A673 (cell line): ENCODE data around the gene LGI1. TPM values are rescaled to one million over a fixed set of nuclear protein-coding genes. Genes with fewer than 3 reads are reported as not detected.

Experiments used
- BruUV-seq: library from RNA; stranded (reverse); fragments of 400-500 nt; replicated peaks from 2 replicates; lab custom pipeline; 2021; lab: Mats Ljungman, UMichigan
- CTCF ChIA-PET: fragments of 300-600 bp; sonication (Branson Sonifier 250); formaldehyde crosslinking; loops from one replicate; lab custom pipeline; 2022; ENCODE audit warnings: antibody characterized with exemption; lab: Charles Lee
- POLR2A ChIA-PET: fragments of 300-600 bp; sonication (Branson Sonifier 250); formaldehyde crosslinking; loops from one replicate; lab custom pipeline; 2022; ENCODE audit warnings: antibody characterized with exemption; ENCODE audit not compliant: low non-redundant PET; lab: Charles Lee
- DNase-seq: peaks from one replicate; pipeline ENCODE4 v3.0.0-alpha.2; 2015; ENCODE audit warnings: low spot score
- H3K27ac ChIP-seq: fragments of 200-600 bp; sonication (generic); 2 replicates; pipeline ENCODE4 v1.5.1; 2016; ENCODE audit warnings: mixed run types, low read depth, mild to moderate bottlenecking, mixed read lengths, antibody characterized with exemption, low read length; ENCODE audit not compliant: poor library complexity, severe bottlenecking
- H3K27me3 ChIP-seq: fragments of 200-600 bp; sonication (generic); replicated peaks from 2 replicates; pipeline ENCODE4 v1.6.1; 2017; ENCODE audit warnings: mixed run types, low read depth, mild to moderate bottlenecking, mixed read lengths, antibody characterized with exemption, low read length; ENCODE audit not compliant: insufficient read depth, poor library complexity
- H3K36me3 ChIP-seq: fragments of 200-600 bp; sonication (generic); 2 replicates; pipeline ENCODE4 v1.6.1; 2016; ENCODE audit warnings: mixed run types, mild to moderate bottlenecking, mixed read lengths, antibody characterized with exemption, low read length; ENCODE audit not compliant: insufficient read depth, poor library complexity, severe bottlenecking
- H3K4me1 ChIP-seq: fragments of 200-600 bp; sonication (generic); 2 replicates; pipeline ENCODE4 v1.6.1; 2017; ENCODE audit warnings: mixed run types, mild to moderate bottlenecking, mixed read lengths, antibody characterized with exemption, low read length; ENCODE audit not compliant: insufficient read depth, poor library complexity, severe bottlenecking
- H3K4me3 ChIP-seq: fragments of 200-600 bp; sonication (generic); 2 replicates; pipeline ENCODE4 v1.5.1; 2016; ENCODE audit warnings: low read depth, mixed run types, mild to moderate bottlenecking, mixed read lengths, low read length; ENCODE audit not compliant: poor library complexity, severe bottlenecking
- H3K9me3 ChIP-seq: fragments of 200-600 bp; sonication (generic); 2 replicates; pipeline ENCODE4 v1.6.1; 2016; ENCODE audit warnings: mixed run types, low read depth, mild to moderate bottlenecking, mixed read lengths, antibody characterized with exemption, low read length; ENCODE audit not compliant: poor library complexity, severe bottlenecking
- CTCF ChIP-seq: fragments of 300-800, 200-600 bp; sonication (generic); conservative IDR thresholded peaks from 2 replicates; pipeline ENCODE4 v1.5.1; 2017; ENCODE audit warnings: low read depth, mild to moderate bottlenecking, antibody characterized with exemption, low read length, moderate library complexity, mixed read lengths
- EZH2 ChIP-seq: fragments of 200-600 bp; sonication (generic); IDR thresholded peaks from 2 replicates; pipeline ENCODE4 v1.6.1; 2017; ENCODE audit warnings: borderline replicate concordance, low read depth, mild to moderate bottlenecking, mixed read lengths, antibody characterized with exemption, low read length; ENCODE audit not compliant: poor library complexity, severe bottlenecking
- intact Hi-C: fragments of 100-400 bp; cut with micrococcal nuclease; formaldehyde crosslinking; loops from one replicate; pipeline ENCODE4 v1.10.0; 2022; ENCODE audit not compliant: unreplicated experiment
- total RNA-seq: library from RNA; stranded (reverse); gene quantifications from 2 replicates; pipeline ENCODE4 v1.2.3, GENCODE V29; 2021

Gene LGI1
- total RNA-seq, 1 experiment from 2014 or later, result not detected

DNA sequence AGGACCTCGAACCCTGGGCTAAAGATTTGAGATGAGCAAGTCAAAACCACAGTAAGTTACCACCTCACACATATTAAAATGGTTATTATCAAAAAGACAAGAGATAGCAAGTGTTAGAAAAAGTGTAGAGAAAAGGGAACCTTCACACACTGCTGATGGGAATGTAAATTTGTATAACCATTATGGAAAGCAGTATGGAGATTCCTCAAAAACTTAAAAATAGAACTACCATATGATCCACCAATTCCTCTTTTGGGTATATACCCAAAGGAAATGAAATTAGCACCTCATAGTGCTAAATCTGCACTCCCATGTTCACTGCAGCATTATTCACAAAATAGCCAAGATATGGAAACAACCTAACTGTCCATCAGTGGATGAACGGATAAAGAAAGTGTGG lies 34.6 kb upstream of the LGI1 start:
- no peaks in the 10 kb centered on the region for H3K4me1 ChIP-seq
- no TSS peak for BruUV-seq
- no peak overlapping the region for H3K4me3 ChIP-seq
- ChIA-PET CTCF (no interaction called here), POLR2A (no interaction called here)
- H3K27ac ChIP-seq, result no peak overlapping the region
- TF ChIP-seq CTCF (no peak), EZH2 (no peak)
- no peaks in the 10 kb centered on the region for H3K9me3 ChIP-seq
- intact Hi-C loops, result no loop called here
- H3K36me3 ChIP-seq, result no peaks in the 10 kb centered on the region
- no peak for DNase-seq
- H3K27me3 ChIP-seq, result peaks cover 42% of the 10 kb centered on the region

DNA sequence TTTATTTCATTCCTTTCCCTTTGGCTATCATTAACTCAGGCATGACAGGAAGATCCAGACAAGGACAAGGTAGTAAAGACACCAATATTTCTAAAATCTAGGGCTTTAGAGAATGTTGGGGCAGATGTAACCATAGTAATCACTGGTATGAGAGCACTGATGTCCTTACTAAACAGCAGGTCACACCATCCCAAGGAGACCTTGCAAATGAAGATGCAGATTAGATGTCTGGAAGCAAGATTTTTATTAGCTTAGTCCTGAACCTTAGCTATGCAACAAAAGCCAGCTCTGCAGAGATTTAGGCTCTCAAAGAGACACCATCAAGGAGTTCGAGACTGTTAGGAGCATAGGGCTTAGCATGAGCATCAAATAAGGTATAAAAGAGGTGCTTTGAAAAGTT lies 31.7 kb upstream of the LGI1 start:
- H3K36me3 ChIP-seq, result no peaks in the 10 kb centered on the region
- H3K27me3 ChIP-seq, result peaks cover 62% of the 10 kb centered on the region
- BruUV-seq, result no TSS peak
- H3K27ac ChIP-seq, result no peak overlapping the region
- TF ChIP-seq CTCF, result no peak
- no peak for TF ChIP-seq EZH2
- ChIA-PET POLR2A (no interaction called here), CTCF (interaction anchor here (0.6 kb wide), 1 partner anchor 172 kb away, joined by 4 read pairs; no protein-coding TSS in a partner anchor)
- intact Hi-C loops, result no loop called here
- H3K4me1 ChIP-seq, result no peaks in the 10 kb centered on the region
- no peak overlapping the region for H3K4me3 ChIP-seq
- H3K9me3 ChIP-seq, result no peaks in the 10 kb centered on the region
- no peak for DNase-seq

DNA sequence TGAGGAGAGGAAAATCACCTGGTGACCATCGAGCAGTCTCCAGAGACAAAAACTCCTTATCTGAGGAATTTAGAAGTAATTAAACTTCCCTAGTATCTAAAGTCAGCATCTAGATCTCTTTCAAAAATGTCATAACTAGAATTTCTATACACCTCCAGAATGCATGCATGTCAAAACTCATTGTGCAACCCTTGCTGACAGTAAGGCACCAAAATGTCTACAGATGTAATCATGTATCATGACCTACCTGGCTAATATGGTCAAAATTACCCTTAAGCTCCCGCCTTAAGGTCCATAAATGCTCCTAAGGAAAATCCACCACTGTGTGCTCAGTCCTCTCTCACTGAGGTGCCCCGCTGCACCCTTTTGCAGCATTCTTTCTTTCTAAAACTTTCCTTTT lies 16.4 kb upstream of the LGI1 start:
- no peak for DNase-seq
- CTCF ChIA-PET, result no interaction called here
- Histone ChIP-seq H3K9me3 (no peaks in the 10 kb centered on the region), H3K4me1 (no peaks in the 10 kb centered on the region), H3K4me3 (no peak overlapping the region), H3K36me3 (no peaks in the 10 kb centered on the region), H3K27ac (no peak overlapping the region), H3K27me3 (peaks cover 36% of the 10 kb centered on the region)
- intact Hi-C loops, result no loop called here
- POLR2A ChIA-PET, result no interaction called here
- TF ChIP-seq EZH2 (no peak), CTCF (no peak)
- no TSS peak for BruUV-seq
